ENCODE measurements around the gene NR1H2. TPM values are rescaled to one million over a fixed set of nuclear protein-coding genes. Genes with fewer than 3 reads are reported as not detected.

Gene NR1H2
- total and polyA plus RNA-seq, 2 experiments from 2014 or later: 32.9 to 70.2 TPM

GRCh38 chr19:50417111-50418081 is 41.1 kb downstream of the NR1H2 start:
- H2AFZ ChIP-seq: no peak overlapping the region
- H4K20me1 ChIP-seq (replicated peaks; ENCODE audit: insufficient read depth): no peaks in the 10 kb centered on the region; the same call in 1 of the 2 replicates
- peaks cover 3% of the 10 kb centered on the region; the same call in 2 of the 3 replicates for H3K9me3 Mint-ChIP-seq
- no peak for ATAC-seq
- peaks cover 6% of the 10 kb centered on the region; the same call in 1 of the 2 replicates for H3K79me2 ChIP-seq (replicated peaks; ENCODE audit: insufficient read depth)
- peak overlapping the region; percentile 78 for H3K4me3 ChIP-seq
- peaks cover 36% of the 10 kb centered on the region for H3K36me3 Mint-ChIP-seq (ENCODE audit: low read depth)
- no peaks in the 10 kb centered on the region for H3K9me2 ChIP-seq (ENCODE audit: insufficient read depth)
- peak overlapping the region; percentile 98 for H3K4me2 ChIP-seq
- peaks cover 14% of the 10 kb centered on the region; the same call in 1 of the 2 replicates for H3K4me1 ChIP-seq (ENCODE audit: insufficient read depth)
- H3K36me3 ChIP-seq (ENCODE audit: insufficient read depth): no peaks in the 10 kb centered on the region
- peaks cover 25% of the 10 kb centered on the region for H3K4me1 Mint-ChIP-seq
- peaks cover 13% of the 10 kb centered on the region for H3K27me3 Mint-ChIP-seq (ENCODE audit: insufficient read depth, low read depth, poor library complexity)
- peak; percentile 30 for DNase-seq (ENCODE audit: low spot score)
- no peak overlapping the region for H3K4me3 Mint-ChIP-seq
- no peaks in the 10 kb centered on the region for H3K27me3 ChIP-seq (ENCODE audit: insufficient read depth)
- no peak for TF ChIP-seq CREB1 (CRISPR knock-in tag; IDR thresholded peaks at IDR 0.05; ENCODE audit: low read depth)
- no peak for TF ChIP-seq ZNF114 (CRISPR knock-in tag; IDR thresholded peaks at IDR 0.05)
- no peak for TF ChIP-seq EZH2phosphoT487 (IDR thresholded peaks at IDR 0.05; ENCODE audit: unreplicated experiment)
- no peak for TF ChIP-seq ZNF462 (CRISPR knock-in tag; IDR thresholded peaks at IDR 0.05)
- TF ChIP-seq STAT1 (IDR thresholded peaks at IDR 0.05; ENCODE audit: unreplicated experiment): no peak
- TF ChIP-seq NANOG (IDR thresholded peaks at IDR 0.05; ENCODE audit: borderline replicate concordance): no peak
- TF ChIP-seq POLR2AphosphoS5 (IDR thresholded peaks at IDR 0.05; ENCODE audit: low read depth): no peak
- no peak for TF ChIP-seq CTCF (conservative IDR thresholded peaks at IDR 0.05; ENCODE audit: low read depth in 2 of 2)
- TF ChIP-seq EZH2 (IDR thresholded peaks at IDR 0.05; ENCODE audit: low read depth, unreplicated experiment): no peak
- no peak for TF ChIP-seq JUNB (IDR thresholded peaks at IDR 0.05; ENCODE audit: unreplicated experiment)
- no peak for TF ChIP-seq ZNF331 (CRISPR knock-in tag; IDR thresholded peaks at IDR 0.05; ENCODE audit: low read depth)
- no peak for TF ChIP-seq REST (IDR thresholded peaks at IDR 0.05; ENCODE audit: unreplicated experiment)
- no peak for TF ChIP-seq ETS1 (IDR thresholded peaks at IDR 0.05)
- no peak overlapping the region for H3K27ac ChIP-seq (ENCODE audit: low read depth)
- H3F3A ChIP-seq (replicated peaks; ENCODE audit: low read depth): peaks cover 14% of the 10 kb centered on the region; the same call in 1 of the 2 replicates
- no peak overlapping the region for H3K27ac Mint-ChIP-seq

Measured in GM23338 (cell line).